ENCODE measurements around the gene RAB17. TPM values are rescaled to one million over a fixed set of nuclear protein-coding genes. Genes with fewer than 3 reads are reported as not detected.

Gene RAB17
- total and polyA plus RNA-seq, 12 donors, result 1.9 to 7.6 (median 4.8) TPM

DNA sequence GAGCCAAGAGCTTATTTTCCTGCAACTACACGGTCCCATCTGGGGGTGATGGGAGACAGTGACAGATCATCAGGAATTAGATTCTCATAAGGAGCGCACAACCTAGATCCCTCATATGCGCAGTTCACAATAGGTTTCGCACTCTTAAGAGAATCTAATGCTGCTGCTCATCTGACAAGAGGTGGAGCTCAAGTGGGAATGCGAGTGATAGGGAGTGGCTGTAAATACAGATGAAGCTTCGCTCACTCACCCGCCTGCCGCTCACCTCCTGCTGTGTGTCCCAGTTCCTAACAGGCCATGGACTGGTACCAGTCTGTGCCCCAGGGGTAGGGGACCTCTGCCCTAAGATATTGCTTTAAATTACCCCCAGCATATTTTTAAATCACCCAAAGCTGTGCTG is 47.6 kb upstream of the RAB17 start:
- Histone ChIP-seq H3K27ac (peak overlapping the region in 1 of 10 donors; percentile 79), H3K4me3 (no peak overlapping the region), H3K36me3 (peaks cover 0 to 4% (median 0%) of the 10 kb centered on the region in 9 donors), H3K4me1 (peaks cover 3 to 50% (median 32%) of the 10 kb centered on the region in 9 donors), H3K9me3 (peaks cover 0 to 14% (median 3%) of the 10 kb centered on the region in 11 donors), H3K27me3 (no peaks in the 10 kb centered on the region)
- TF ChIP-seq, protein P1, sequence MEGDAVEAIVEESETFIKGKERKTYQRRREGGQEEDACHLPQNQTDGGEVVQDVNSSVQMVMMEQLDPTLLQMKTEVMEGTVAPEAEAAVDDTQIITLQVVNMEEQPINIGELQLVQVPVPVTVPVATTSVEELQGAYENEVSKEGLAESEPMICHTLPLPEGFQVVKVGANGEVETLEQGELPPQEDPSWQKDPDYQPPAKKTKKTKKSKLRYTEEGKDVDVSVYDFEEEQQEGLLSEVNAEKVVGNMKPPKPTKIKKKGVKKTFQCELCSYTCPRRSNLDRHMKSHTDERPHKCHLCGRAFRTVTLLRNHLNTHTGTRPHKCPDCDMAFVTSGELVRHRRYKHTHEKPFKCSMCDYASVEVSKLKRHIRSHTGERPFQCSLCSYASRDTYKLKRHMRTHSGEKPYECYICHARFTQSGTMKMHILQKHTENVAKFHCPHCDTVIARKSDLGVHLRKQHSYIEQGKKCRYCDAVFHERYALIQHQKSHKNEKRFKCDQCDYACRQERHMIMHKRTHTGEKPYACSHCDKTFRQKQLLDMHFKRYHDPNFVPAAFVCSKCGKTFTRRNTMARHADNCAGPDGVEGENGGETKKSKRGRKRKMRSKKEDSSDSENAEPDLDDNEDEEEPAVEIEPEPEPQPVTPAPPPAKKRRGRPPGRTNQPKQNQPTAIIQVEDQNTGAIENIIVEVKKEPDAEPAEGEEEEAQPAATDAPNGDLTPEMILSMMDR (IDR thresholded peaks at IDR 0.05), result no peak
- no peak for DNase-seq
- ATAC-seq, result peak in 1 of 8 donors; percentile 10
- WGBS, 2 donors, result 70 to 89% methylated on average over 8 of the region's 8 CpGs
- intact Hi-C loops (cut with DNase I), result no loop called here

DNA sequence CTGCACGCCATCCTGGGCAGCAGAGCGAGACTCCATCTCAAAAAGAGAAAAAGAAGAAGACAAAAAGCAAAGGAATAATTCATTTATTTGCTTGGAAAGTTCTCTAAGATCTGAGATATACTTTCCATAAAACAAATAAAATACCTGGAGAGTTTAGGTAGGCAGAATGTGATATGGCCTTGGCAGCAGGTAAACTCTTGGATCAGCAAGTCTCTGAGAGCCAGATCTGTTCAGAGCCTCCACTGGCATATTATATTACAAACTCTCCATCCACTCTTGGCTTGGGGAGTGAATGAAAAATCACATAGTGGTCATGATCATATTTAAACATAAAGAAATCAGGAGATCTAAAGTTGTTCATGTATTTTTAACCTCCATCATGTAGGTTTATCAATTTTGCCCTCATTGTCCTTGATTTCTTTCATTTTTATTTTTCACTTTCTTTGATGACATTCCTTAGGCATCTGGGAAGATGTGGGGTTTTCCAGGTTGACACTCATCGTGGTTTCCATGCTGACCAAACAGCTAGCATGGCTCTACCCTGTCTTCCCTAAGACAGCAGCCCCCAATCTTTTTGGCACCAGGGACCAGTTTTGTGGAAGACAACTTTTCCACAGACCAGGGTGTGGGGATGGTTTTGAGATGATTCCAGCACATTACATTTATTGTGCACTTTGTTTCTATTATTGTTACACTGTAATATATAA is 47.0 kb upstream of the RAB17 start:
- TF ChIP-seq, protein P1 (IDR thresholded peaks at IDR 0.05), result no peak
- 81 to 96% methylated on average over 3 of the region's 3 CpGs for WGBS, 2 donors

DNA sequence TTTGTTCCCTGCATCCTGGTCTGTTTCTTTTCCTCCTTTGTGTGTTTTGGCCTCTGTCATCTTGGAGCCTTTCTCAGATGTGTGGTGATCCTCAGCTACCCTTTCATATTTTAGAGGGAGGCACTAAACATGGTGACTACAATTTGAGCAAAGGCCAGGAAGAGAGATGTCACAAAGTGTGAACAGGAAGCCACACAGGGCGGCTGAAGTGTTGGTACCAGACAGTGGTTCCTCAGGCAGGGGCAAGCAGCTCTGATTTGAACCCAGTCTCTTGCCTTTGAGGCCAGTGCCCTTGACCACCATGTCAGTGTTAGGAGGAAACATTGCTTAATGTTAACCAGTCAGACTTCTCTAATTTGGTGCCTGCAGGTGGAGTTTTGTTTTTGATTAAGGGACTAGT is 46.0 kb upstream of the RAB17 start:
- ATAC-seq (no peak), DNase-seq (no peak)
- TF ChIP-seq, protein P1 (IDR thresholded peaks at IDR 0.05), result no peak
- Histone ChIP-seq H3K4me1 (peaks cover 9 to 60% (median 46%) of the 10 kb centered on the region in 9 donors), H3K9me3 (peaks cover 0 to 14% (median 3%) of the 10 kb centered on the region in 11 donors), H3K27ac (no peak overlapping the region), H3K4me3 (no peak overlapping the region), H3K36me3 (peaks cover 0 to 8% (median 0%) of the 10 kb centered on the region in 9 donors), H3K27me3 (no peaks in the 10 kb centered on the region)
- WGBS, 2 donors, result 84 to 92% methylated on average over 1 of the region's 1 CpG
- intact Hi-C loops (cut with DNase I), result no loop called here

More for the DNA sequence above, 47.0 kb upstream of the RAB17 start:
- no peak overlapping the region for H3K4me3 ChIP-seq
- intact Hi-C loops (cut with DNase I), result no loop called here
- peaks cover 8 to 52% (median 37%) of the 10 kb centered on the region in 9 donors for H3K4me1 ChIP-seq
- H3K36me3 ChIP-seq, result peaks cover 0 to 4% (median 0%) of the 10 kb centered on the region in 9 donors
- H3K27ac ChIP-seq, result no peak overlapping the region
- ATAC-seq (no peak), DNase-seq (no peak)
- peaks cover 0 to 14% (median 3%) of the 10 kb centered on the region in 11 donors for H3K9me3 ChIP-seq
- H3K27me3 ChIP-seq, result no peaks in the 10 kb centered on the region

DNA sequence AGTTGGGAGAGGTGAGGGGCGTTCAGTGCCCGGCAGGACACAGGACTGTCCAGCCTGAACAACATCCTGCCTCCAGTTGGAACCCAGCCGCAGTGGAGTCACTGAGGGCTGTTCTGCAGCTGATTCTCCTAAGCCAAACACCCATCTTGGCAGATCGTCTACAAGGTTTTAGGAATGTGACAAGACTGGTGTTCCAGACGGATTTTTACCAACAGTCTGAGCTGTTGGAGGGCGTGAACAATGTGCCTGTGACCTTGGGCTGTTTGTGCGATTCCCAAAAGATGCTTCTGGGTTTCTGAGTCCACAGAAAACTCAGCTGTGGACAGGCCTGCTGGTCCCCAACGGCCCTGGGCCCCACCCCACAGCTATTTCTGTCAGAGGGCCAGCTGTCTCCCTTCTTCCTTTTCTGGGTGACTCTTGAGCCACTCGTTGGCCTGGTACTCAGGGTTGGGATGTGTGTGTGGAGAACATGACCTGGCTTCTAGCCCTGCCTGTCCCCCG is 42.6 kb upstream of the RAB17 start:
- Histone ChIP-seq H3K36me3 (peaks cover 0 to 11% (median 0%) of the 10 kb centered on the region in 9 donors), H3K27me3 (peaks cover 0 to 11% (median 3%) of the 10 kb centered on the region in 7 donors), H3K4me1 (peaks cover 14 to 71% (median 57%) of the 10 kb centered on the region in 9 donors), H3K27ac (peak overlapping the region; percentile 10 to 95 (median 74)), H3K9me3 (peaks cover 0 to 14% (median 3%) of the 10 kb centered on the region in 11 donors), H3K4me3 (no peak overlapping the region)
- peak; percentile 50 to 66 for DNase-seq
- ATAC-seq, result peak; percentile 48 to 79 (median 67)
- WGBS, 2 donors, result 36 to 41% methylated on average over 10 of the region's 10 CpGs
- intact Hi-C loops (cut with DNase I), result no loop called here
- TF ChIP-seq, protein P1 (IDR thresholded peaks at IDR 0.05), result no peak

Data from heart right ventricle (tissue), 16 donors.